ENCODE data around the gene ZNF134. TPM values are rescaled to one million over a fixed set of nuclear protein-coding genes. Genes with fewer than 3 reads are reported as not detected.
A peak's percentile ranks its signal among the peaks of the same experiment; 100 is the strongest.

ZNF134 gene
- total RNA-seq, 1 donor from 2014 or later, result 32.3 TPM

- DNase-seq (ENCODE audit: low read depth) (no peak), FAIRE-seq (peak; percentile 26)
- H3K9me3 ChIP-seq (ENCODE audit: insufficient read depth, low read depth, low read length), result peaks cover 6% of the 10 kb centered on the region
- H3K9ac ChIP-seq (ENCODE audit: low read length), result no peak overlapping the region
- H3K79me2 ChIP-seq (ENCODE audit: insufficient read depth, low read length), result peaks cover 17% of the 10 kb centered on the region
- H3K4me1 ChIP-seq (ENCODE audit: insufficient read depth, low read length), result peaks cover 5% of the 10 kb centered on the region
- Mint-ChIP-seq H3K27me3 (ENCODE audit: low read depth, unreplicated experiment) (no peaks in the 10 kb centered on the region), H3K4me3 (ENCODE audit: unreplicated experiment) (peak overlapping the region; percentile 85), H3K36me3 (ENCODE audit: low read depth, unreplicated experiment) (peaks cover 9% of the 10 kb centered on the region), H3K9me3 (ENCODE audit: unreplicated experiment) (peaks cover 3% of the 10 kb centered on the region), H3K4me1 (ENCODE audit: low read depth, unreplicated experiment) (no peaks in the 10 kb centered on the region), H3K27ac (ENCODE audit: unreplicated experiment) (no peak overlapping the region)
- TF ChIP-seq CTCF (IDR thresholded peaks at IDR 0.05; ENCODE audit: insufficient read depth, low read depth, low read length) (no peak), EZH2 (IDR thresholded peaks at IDR 0.05; ENCODE audit: insufficient read depth, low read length) (no peak)
- H3K27me3 ChIP-seq (ENCODE audit: insufficient read depth, low read length), result no peaks in the 10 kb centered on the region
- peaks cover 2% of the 10 kb centered on the region for H3K36me3 ChIP-seq (ENCODE audit: insufficient read depth, low read length)
- peak overlapping the region; percentile 87 for H3K4me2 ChIP-seq (ENCODE audit: low read length)
- peak overlapping the region; percentile 95 for H2AFZ ChIP-seq (ENCODE audit: low read depth, low read length)
- no peak overlapping the region for H3K27ac ChIP-seq (ENCODE audit: low read depth, low read length)
- H3K4me3 ChIP-seq (ENCODE audit: insufficient read depth, low read depth, low read length), result peak overlapping the region; percentile 76
- no peaks in the 10 kb centered on the region for H4K20me1 ChIP-seq (ENCODE audit: insufficient read depth, low read length)
Measured at GRCh38 chr19:57599377-57599760, 14.7 kb upstream of the ZNF134 start.

GRCh38 chr19:57599761-57600383 lies 14.2 kb upstream of the ZNF134 start, which contains the start of gene ZNF530:
TSS of gene ZNF530 (plus strand) at chr19:57599885. CDS start at chr19:57604346, 4,461 bp downstream.
- FAIRE-seq, result peak; percentile 88
- H3K27me3 ChIP-seq (ENCODE audit: insufficient read depth, low read length), result no peaks in the 10 kb centered on the region
- Mint-ChIP-seq H3K36me3 (ENCODE audit: low read depth, unreplicated experiment) (peaks cover 12% of the 10 kb centered on the region), H3K27me3 (ENCODE audit: low read depth, unreplicated experiment) (no peaks in the 10 kb centered on the region), H3K4me3 (ENCODE audit: unreplicated experiment) (peak within 1 kb of the TSS; percentile 85), H3K9me3 (ENCODE audit: unreplicated experiment) (peaks cover 3% of the 10 kb centered on the region), H3K27ac (ENCODE audit: unreplicated experiment) (no peak within 1 kb of the TSS), H3K4me1 (ENCODE audit: low read depth, unreplicated experiment) (no peaks in the 10 kb centered on the region)
- H3K9me3 ChIP-seq (ENCODE audit: insufficient read depth, low read depth, low read length), result peaks cover 11% of the 10 kb centered on the region
- H3K4me2 ChIP-seq (ENCODE audit: low read length), result peak within 1 kb of the TSS; percentile 87
- peak; percentile 79 for DNase-seq (ENCODE audit: low read depth)
- peaks cover 17% of the 10 kb centered on the region for H3K79me2 ChIP-seq (ENCODE audit: insufficient read depth, low read length)
- peak within 1 kb of the TSS; percentile 76 for H3K9ac ChIP-seq (ENCODE audit: low read length)
- H3K36me3 ChIP-seq (ENCODE audit: insufficient read depth, low read length), result peaks cover 6% of the 10 kb centered on the region
- no peak for TF ChIP-seq EZH2 (IDR thresholded peaks at IDR 0.05; ENCODE audit: insufficient read depth, low read length)
- no peak for TF ChIP-seq CTCF (IDR thresholded peaks at IDR 0.05; ENCODE audit: insufficient read depth, low read depth, low read length)
- H4K20me1 ChIP-seq (ENCODE audit: insufficient read depth, low read length), result no peaks in the 10 kb centered on the region
- H3K27ac ChIP-seq (ENCODE audit: low read depth, low read length), result no peak within 1 kb of the TSS
- peak within 1 kb of the TSS; percentile 95 for H2AFZ ChIP-seq (ENCODE audit: low read depth, low read length)
- peak within 1 kb of the TSS; percentile 76 for H3K4me3 ChIP-seq (ENCODE audit: insufficient read depth, low read depth, low read length)
- peaks cover 5% of the 10 kb centered on the region for H3K4me1 ChIP-seq (ENCODE audit: insufficient read depth, low read length)

GRCh38 chr19:57606931-57607330 lies 7.1 kb upstream of the ZNF134 start:
- no peak overlapping the region for H3K4me3 ChIP-seq (ENCODE audit: insufficient read depth, low read depth, low read length)
- H3K27me3 ChIP-seq (ENCODE audit: insufficient read depth, low read length), result no peaks in the 10 kb centered on the region
- H3K4me2 ChIP-seq (ENCODE audit: low read length), result no peak overlapping the region
- no peak overlapping the region for H3K9ac ChIP-seq (ENCODE audit: low read length)
- Mint-ChIP-seq H3K4me1 (ENCODE audit: low read depth, unreplicated experiment) (no peaks in the 10 kb centered on the region), H3K36me3 (ENCODE audit: low read depth, unreplicated experiment) (peaks cover 32% of the 10 kb centered on the region), H3K4me3 (ENCODE audit: unreplicated experiment) (no peak overlapping the region), H3K27me3 (ENCODE audit: low read depth, unreplicated experiment) (no peaks in the 10 kb centered on the region), H3K27ac (ENCODE audit: unreplicated experiment) (no peak overlapping the region), H3K9me3 (ENCODE audit: unreplicated experiment) (peaks cover 11% of the 10 kb centered on the region)
- H3K27ac ChIP-seq (ENCODE audit: low read depth, low read length), result no peak overlapping the region
- H3K79me2 ChIP-seq (ENCODE audit: insufficient read depth, low read length), result no peaks in the 10 kb centered on the region
- no peak for TF ChIP-seq CTCF (IDR thresholded peaks at IDR 0.05; ENCODE audit: insufficient read depth, low read depth, low read length)
- no peak for TF ChIP-seq EZH2 (IDR thresholded peaks at IDR 0.05; ENCODE audit: insufficient read depth, low read length)
- no peak overlapping the region for H2AFZ ChIP-seq (ENCODE audit: low read depth, low read length)
- H4K20me1 ChIP-seq (ENCODE audit: insufficient read depth, low read length), result no peaks in the 10 kb centered on the region
- H3K9me3 ChIP-seq (ENCODE audit: insufficient read depth, low read depth, low read length), result peaks cover 39% of the 10 kb centered on the region
- FAIRE-seq (no peak), DNase-seq (ENCODE audit: low read depth) (no peak)
- no peaks in the 10 kb centered on the region for H3K4me1 ChIP-seq (ENCODE audit: insufficient read depth, low read length)
- H3K36me3 ChIP-seq (ENCODE audit: insufficient read depth, low read length), result peaks cover 22% of the 10 kb centered on the region
